LNCAP (cell line): ENCODE data around the gene LRP6.

Source experiments
- CTCF ChIP-seq: fragments of 450-650 bp; IDR thresholded peaks from 2 replicates; pipeline ENCODE4 v1.5.1; 2017; ENCODE audit warnings: mild to moderate bottlenecking

LRP6 gene

GRCh38 chr12:12070674-12071656 is 195.9 kb downstream of the LRP6 start, which contains the start of gene BCL2L14:
Gene BCL2L14 (plus strand): TSS chr12:12070939. CDS start chr12:12079306, 8,367 bp downstream.
- TF ChIP-seq CTCF: no peak

GRCh38 chr12:12069821-12070548 is 196.9 kb downstream of the LRP6 start:
- no peak for TF ChIP-seq CTCF

GRCh38 chr12:12068751-12069150 is 198.1 kb downstream of the LRP6 start:
- TF ChIP-seq CTCF: no peak
